Neutrophil (primary cell): ENCODE measurements around the gene PRSS16.

Experiments used
- H3K27ac ChIP-seq: fragments of 200-600 bp; sonication (generic); 2 replicates; pipeline ENCODE4 v1.5.1; 2016; ENCODE audit warnings: mild to moderate bottlenecking, moderate library complexity
- H3K27me3 ChIP-seq: fragments of 200-600 bp; sonication (generic); 2 replicates; pipeline ENCODE4 v1.6.0; 2016; ENCODE audit warnings: mild to moderate bottlenecking
- H3K36me3 ChIP-seq: fragments of 200-600 bp; sonication (generic); 2 replicates; pipeline ENCODE4 v1.5.1; 2017
- H3K4me1 ChIP-seq, 2 experiments: fragments of 200-600 bp in 1 of 2; sonication (generic) in 1 of 2; 1 replicate in 1 of 2; 2 replicates in 1 of 2; pipeline versions ENCODE4 v1.5.1 to v1.6.1; 2013 to 2016; ENCODE audit warnings: low read depth in 1 of 2, low read length in 1 of 2, mild to moderate bottlenecking in 1 of 2, moderate library complexity in 1 of 2; ENCODE audit not compliant: control insufficient read depth in 1 of 2, insufficient read depth in 1 of 2
- H3K4me3 ChIP-seq, 2 experiments: fragments of 200-600 bp in 1 of 2; sonication (generic) in 1 of 2; 1 replicate in 1 of 2; 2 replicates in 1 of 2; pipeline ENCODE4 v1.5.1; 2013 to 2016; ENCODE audit warnings: low read depth in 1 of 2, low read length in 1 of 2, mild to moderate bottlenecking in 1 of 2, moderate library complexity in 1 of 2
- H3K9me3 ChIP-seq: fragments of 200-600 bp; sonication (generic); 2 replicates; pipeline ENCODE4 v1.5.1; 2016
- TF ChIP-seq, protein P1 (sequence below): fragments of 200-600 bp; sonication (generic); IDR thresholded peaks from 2 replicates; pipeline ENCODE4 v1.5.1; 2016; ENCODE audit warnings: antibody characterized with exemption

The PRSS16 gene

DNA sequence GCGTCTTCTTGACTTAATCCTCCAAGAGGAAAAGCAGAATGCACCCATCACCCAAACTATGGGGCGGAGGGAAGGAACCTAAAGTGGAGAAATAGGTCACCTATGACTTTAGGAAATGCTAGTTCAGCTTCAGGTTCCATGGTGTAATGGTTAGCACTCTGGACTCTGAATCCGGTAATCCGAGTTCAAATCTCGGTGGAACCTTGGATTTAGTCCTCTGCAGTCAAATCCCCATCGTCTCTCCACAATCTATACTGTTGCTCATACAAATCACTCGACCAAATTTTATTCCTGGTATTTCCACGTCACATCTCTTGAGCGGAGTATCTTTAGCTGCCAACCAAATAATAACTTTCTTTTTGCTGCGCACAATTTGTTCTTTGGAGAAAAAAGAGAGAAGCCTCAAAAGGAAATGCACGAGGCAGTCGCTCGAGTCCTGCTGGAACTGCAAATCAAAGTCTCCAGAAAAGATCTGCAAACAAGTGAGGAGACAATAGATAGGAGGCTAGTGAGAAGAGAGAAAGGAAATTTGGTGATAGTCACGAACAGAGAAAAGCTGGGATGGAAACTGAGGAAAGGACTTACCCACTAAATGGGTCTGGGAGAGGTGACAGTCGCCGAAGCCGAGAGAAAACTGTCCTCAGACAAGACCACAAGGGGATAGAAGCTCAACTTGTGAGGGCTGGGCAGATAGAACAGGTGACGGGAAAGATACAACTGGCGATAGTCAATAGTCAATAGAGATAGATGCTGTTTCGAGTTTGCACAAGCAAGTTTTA is 48.0 kb downstream of the PRSS16 start:
- Histone ChIP-seq H3K4me3 (no peak overlapping the region), H3K27me3 (peaks cover 100% of the 10 kb centered on the region)
- TF ChIP-seq, protein P1, sequence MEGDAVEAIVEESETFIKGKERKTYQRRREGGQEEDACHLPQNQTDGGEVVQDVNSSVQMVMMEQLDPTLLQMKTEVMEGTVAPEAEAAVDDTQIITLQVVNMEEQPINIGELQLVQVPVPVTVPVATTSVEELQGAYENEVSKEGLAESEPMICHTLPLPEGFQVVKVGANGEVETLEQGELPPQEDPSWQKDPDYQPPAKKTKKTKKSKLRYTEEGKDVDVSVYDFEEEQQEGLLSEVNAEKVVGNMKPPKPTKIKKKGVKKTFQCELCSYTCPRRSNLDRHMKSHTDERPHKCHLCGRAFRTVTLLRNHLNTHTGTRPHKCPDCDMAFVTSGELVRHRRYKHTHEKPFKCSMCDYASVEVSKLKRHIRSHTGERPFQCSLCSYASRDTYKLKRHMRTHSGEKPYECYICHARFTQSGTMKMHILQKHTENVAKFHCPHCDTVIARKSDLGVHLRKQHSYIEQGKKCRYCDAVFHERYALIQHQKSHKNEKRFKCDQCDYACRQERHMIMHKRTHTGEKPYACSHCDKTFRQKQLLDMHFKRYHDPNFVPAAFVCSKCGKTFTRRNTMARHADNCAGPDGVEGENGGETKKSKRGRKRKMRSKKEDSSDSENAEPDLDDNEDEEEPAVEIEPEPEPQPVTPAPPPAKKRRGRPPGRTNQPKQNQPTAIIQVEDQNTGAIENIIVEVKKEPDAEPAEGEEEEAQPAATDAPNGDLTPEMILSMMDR = no peak

DNA sequence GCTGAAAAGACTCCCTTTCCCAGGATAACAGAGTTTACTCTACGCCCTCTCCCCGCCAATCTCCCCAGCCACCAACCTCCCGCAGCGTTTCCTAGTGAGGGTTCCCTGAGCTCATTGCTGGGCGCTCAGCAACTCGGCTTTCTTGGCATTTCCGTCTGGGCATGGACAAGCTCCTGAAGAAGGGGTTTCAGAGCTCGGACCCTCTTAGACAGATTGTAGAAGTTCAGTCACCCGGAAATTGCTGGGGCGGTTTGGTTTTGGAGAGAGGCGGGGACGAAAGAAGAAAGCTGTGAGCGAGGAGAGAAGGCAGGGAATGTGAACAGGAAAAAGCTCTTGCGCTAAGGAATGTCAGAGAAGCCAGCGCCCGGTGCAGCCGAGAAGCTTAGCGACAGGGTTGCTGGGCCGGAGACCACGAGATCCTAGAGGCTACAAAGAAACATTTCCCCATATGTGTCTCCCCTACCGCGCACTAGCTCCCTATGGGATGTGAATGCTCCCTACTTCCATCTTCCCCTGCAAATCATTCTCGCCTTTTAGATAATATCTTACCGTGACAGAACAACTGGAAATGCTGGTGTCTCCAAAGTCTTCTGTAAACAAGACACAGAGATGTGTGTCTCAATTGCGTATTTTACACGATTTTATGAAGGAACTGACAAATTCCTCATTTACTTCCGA is 48.7 kb downstream of the PRSS16 start:
- peaks cover 5% of the 10 kb centered on the region for H3K9me3 ChIP-seq
- peaks cover 100% of the 10 kb centered on the region for H3K27me3 ChIP-seq
- no peaks in the 10 kb centered on the region for H3K36me3 ChIP-seq
- no peak overlapping the region for H3K4me3 ChIP-seq
- no peak overlapping the region for H3K27ac ChIP-seq
- no peaks in the 10 kb centered on the region for H3K4me1 ChIP-seq
- TF ChIP-seq, protein P1 = no peak

More for the DNA sequence above, 48.0 kb downstream of the PRSS16 start:
- Histone ChIP-seq H3K4me1 (no peaks in the 10 kb centered on the region), H3K9me3 (peaks cover 5% of the 10 kb centered on the region), H3K36me3 (no peaks in the 10 kb centered on the region), H3K27ac (no peak overlapping the region)

DNA sequence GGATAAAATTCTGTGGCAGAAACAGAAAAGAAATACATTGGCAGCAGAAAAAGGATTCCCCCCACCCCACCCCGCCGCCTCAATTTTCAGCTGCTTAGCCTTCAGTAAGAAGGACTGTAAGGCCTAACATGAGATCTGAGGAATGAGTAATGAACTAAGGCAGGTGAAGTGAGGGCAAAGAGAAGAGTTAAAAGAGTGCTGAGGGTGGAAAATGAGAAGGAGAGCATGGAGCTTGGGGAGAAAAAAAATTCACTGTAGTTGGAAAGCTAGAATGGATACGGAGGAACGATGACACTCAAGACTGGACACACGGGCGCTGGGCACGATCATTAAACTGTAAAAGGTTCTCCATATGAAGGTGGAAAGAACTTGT is 50.0 kb downstream of the PRSS16 start:
- Histone ChIP-seq H3K4me3 (no peak overlapping the region), H3K27ac (no peak overlapping the region), H3K4me1 (no peaks in the 10 kb centered on the region), H3K36me3 (no peaks in the 10 kb centered on the region), H3K9me3 (no peaks in the 10 kb centered on the region), H3K27me3 (peaks cover 100% of the 10 kb centered on the region)
- TF ChIP-seq, protein P1 = no peak

DNA sequence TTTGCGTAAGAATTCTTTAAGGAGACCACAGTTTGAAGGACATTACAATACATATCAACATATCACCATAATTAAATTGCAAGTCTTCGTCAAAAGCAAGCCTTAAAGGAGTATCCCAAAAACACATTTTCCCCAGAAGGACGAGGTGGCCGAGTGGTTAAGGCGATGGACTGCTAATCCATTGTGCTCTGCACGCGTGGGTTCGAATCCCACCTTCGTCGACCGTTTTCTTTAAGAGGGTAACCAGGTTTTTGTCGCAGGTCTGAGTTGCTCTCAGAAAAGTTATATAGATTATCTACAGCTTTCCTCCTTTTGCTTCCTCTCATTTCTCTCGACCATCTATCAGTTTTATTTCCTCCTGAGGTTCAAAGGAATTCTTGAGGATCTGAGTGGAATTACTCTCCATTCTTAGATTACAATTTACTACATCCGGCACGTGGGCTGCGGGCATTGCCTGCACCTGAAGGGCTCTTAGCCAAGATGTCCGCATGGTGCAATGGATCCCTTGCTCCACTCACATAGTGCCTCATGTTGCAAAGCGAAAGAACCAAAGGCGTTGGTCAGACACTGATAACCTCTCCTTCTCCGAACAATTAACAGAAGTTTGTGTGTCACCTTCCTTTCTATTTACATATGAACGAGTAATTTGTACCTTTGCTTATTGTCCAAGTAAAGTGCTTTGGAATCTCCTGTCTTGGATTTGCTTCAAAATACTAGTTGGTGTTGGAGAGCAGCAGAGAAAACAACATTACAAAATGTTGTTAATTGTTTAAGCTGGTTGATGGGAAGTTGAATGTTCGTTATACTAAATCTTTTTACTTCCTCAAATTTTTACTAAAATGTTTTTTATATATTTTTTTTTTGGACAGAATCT is 50.6 kb downstream of the PRSS16 start:
- H3K27ac ChIP-seq = no peak overlapping the region
- H3K4me1 ChIP-seq = no peaks in the 10 kb centered on the region
- no peaks in the 10 kb centered on the region for H3K36me3 ChIP-seq
- TF ChIP-seq, protein P1 = no peak
- H3K27me3 ChIP-seq = peaks cover 100% of the 10 kb centered on the region
- no peak overlapping the region for H3K4me3 ChIP-seq
- no peaks in the 10 kb centered on the region for H3K9me3 ChIP-seq

DNA sequence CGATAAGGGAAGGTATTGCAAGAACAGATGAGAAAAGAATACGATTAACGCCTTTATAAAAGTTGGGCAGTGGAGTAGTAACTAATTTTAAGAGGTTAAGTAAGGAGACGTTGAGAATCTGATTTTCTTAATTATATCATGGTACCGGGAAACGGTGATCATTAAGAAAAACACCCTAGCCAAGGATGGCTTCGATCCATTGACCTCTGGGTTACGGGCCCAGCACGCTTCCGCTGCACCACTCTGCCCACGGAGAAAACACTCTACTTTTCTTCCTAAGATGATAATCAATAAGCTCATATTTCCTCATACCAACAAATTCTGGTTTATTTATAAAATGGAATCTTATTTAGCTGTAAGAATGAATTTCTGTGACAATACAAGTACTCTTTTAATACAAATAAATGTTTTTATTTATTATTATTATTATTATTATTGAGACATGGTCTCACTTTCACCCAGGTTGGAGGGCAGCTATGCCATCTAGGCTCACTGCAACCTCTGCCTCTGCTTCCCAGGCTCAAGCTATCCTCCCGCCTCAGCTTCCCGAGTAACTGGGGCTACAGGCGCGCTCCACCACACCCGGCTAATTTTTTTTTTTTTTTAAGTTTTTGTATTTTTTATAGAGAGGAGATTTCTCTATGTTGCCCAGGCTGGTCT is 56.2 kb downstream of the PRSS16 start:
- H3K36me3 ChIP-seq = no peaks in the 10 kb centered on the region
- H3K4me1 ChIP-seq = no peaks in the 10 kb centered on the region
- H3K27me3 ChIP-seq = peaks cover 100% of the 10 kb centered on the region
- no peaks in the 10 kb centered on the region for H3K9me3 ChIP-seq
- H3K27ac ChIP-seq = no peak overlapping the region
- no peak overlapping the region for H3K4me3 ChIP-seq
- TF ChIP-seq, protein P1 = no peak
